Activated CD8-positive, alpha-beta memory T cell treated with anti-CD3 and anti-CD28 coated beads, Interleukin-2, amount 50 U/mL, for 1 hour (primary cell): ENCODE measurements around the gene IGLON5.

Experiments
- DNase-seq: peaks from one replicate; pipeline ENCODE4 v3.0.0-alpha.2; 2020; ENCODE audit errors: extremely low read depth

The IGLON5 gene

GRCh38 chr19:51317968-51318367 lies 6.5 kb downstream of the IGLON5 start:
- DNase-seq: no peak

GRCh38 chr19:51318687-51319648 lies 7.5 kb downstream of the IGLON5 start:
- DNase-seq: no peak

GRCh38 chr19:51319649-51320279 lies 8.3 kb downstream of the IGLON5 start:
- no peak for DNase-seq

GRCh38 chr19:51320280-51320657 lies 8.8 kb downstream of the IGLON5 start:
- DNase-seq: no peak

- DNase-seq: no peak
Measured at GRCh38 chr19:51321799-51322198, 10.4 kb downstream of the IGLON5 start.

GRCh38 chr19:51323481-51324166 lies 12.2 kb downstream of the IGLON5 start:
- DNase-seq: no peak

GRCh38 chr19:51324167-51324481 lies 12.7 kb downstream of the IGLON5 start:
- DNase-seq: no peak

GRCh38 chr19:51325161-51325976 lies 13.9 kb downstream of the IGLON5 start:
- no peak for DNase-seq

- no peak for DNase-seq
Measured at GRCh38 chr19:51326216-51327065, 15.0 kb downstream of the IGLON5 start.

- DNase-seq: no peak
Measured at GRCh38 chr19:51327066-51328001, 15.9 kb downstream of the IGLON5 start.

GRCh38 chr19:51329411-51329810 lies 18.0 kb downstream of the IGLON5 start:
- DNase-seq: no peak

- DNase-seq: no peak
Measured at GRCh38 chr19:51330366-51330765, 18.9 kb downstream of the IGLON5 start.

- no peak for DNase-seq
Measured at GRCh38 chr19:51331193-51331592, 19.7 kb downstream of the IGLON5 start.

- DNase-seq: no peak
Measured at GRCh38 chr19:51331716-51332115, 20.3 kb downstream of the IGLON5 start.

- no peak for DNase-seq
Measured at GRCh38 chr19:51333836-51334460, 22.5 kb downstream of the IGLON5 start.

- no peak for DNase-seq
Measured at GRCh38 chr19:51337141-51337860, 25.9 kb downstream of the IGLON5 start.

GRCh38 chr19:51337861-51338562 lies 26.6 kb downstream of the IGLON5 start:
- no peak for DNase-seq
